Measurements from ENCODE around the gene TFDP2.
"Not testable (repeated sequence)": the region's sequence is repeated elsewhere in the genome, so short reads cannot be mapped to it uniquely, and the experiment has no call there.

DNA sequence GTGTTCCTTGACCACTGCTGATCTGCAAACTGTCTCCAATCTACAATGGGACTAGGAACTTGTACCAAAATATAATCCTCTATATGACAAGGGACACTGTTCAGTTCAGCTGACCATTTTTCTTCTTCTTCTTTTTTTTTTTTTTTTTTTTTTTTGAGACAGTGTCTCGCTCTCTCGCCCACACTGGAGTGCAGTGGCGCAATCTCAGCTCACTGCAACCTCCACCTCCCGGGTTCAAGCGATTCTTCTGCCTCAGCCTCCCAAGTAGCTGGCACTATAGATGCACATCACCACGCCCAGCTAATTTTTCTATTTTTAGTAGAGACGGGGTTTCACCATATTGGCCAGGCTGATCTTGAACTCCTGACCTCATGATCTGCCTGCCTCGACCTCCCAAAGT lies 174.6 kb downstream of the TFDP2 start:
- TF ChIP-seq, protein P1, sequence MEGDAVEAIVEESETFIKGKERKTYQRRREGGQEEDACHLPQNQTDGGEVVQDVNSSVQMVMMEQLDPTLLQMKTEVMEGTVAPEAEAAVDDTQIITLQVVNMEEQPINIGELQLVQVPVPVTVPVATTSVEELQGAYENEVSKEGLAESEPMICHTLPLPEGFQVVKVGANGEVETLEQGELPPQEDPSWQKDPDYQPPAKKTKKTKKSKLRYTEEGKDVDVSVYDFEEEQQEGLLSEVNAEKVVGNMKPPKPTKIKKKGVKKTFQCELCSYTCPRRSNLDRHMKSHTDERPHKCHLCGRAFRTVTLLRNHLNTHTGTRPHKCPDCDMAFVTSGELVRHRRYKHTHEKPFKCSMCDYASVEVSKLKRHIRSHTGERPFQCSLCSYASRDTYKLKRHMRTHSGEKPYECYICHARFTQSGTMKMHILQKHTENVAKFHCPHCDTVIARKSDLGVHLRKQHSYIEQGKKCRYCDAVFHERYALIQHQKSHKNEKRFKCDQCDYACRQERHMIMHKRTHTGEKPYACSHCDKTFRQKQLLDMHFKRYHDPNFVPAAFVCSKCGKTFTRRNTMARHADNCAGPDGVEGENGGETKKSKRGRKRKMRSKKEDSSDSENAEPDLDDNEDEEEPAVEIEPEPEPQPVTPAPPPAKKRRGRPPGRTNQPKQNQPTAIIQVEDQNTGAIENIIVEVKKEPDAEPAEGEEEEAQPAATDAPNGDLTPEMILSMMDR (IDR thresholded peaks at IDR 0.05; ENCODE audit: low read depth, low read length, poor library complexity, severe bottlenecking), result not testable (repeated sequence)
- TF ChIP-seq EZH2phosphoT487 (IDR thresholded peaks at IDR 0.05; ENCODE audit: borderline replicate concordance, low read length), result not testable (repeated sequence)

Measured in DOHH2 (cell line).